ENCODE data around the gene ABHD17B. TPM values are rescaled to one million over a fixed set of nuclear protein-coding genes. Genes with fewer than 3 reads are reported as not detected.

The ABHD17B gene
- total RNA-seq, 2 donors from 2014 or later: 15.3 to 24.6 TPM

- TF ChIP-seq CTCF (IDR thresholded peaks at IDR 0.05): no peak
- H3K27me3 ChIP-seq (replicated peaks; ENCODE audit: insufficient read depth): no peaks in the 10 kb centered on the region
- ATAC-seq (ENCODE audit: insufficient number of reproducible peaks, low FRiP score, low read depth): no peak
- H3K27ac ChIP-seq: no peak overlapping the region
- peaks cover 0 to 6% of the 10 kb centered on the region in 2 donors for H3K4me1 ChIP-seq (ENCODE audit: control insufficient read depth in 1 of 2, low read depth in 2 of 2)
- no peak for DNase-seq (ENCODE audit: low spot score)
- no peaks in the 10 kb centered on the region for H3K9me3 ChIP-seq
- H3K36me3 ChIP-seq: no peaks in the 10 kb centered on the region
- H3K4me3 ChIP-seq: no peak overlapping the region
These were observed 18.9 kb upstream of the ABHD17B start for GRCh38 chr9:71929791-71930440.

GRCh38 chr9:71929223-71929622 lies 18.2 kb upstream of the ABHD17B start:
- DNase-seq (ENCODE audit: low spot score) (no peak), ATAC-seq (ENCODE audit: insufficient number of reproducible peaks, low FRiP score, low read depth) (no peak)
- Histone ChIP-seq H3K4me3 (no peak overlapping the region), H3K36me3 (no peaks in the 10 kb centered on the region), H3K27me3 (replicated peaks; ENCODE audit: insufficient read depth) (no peaks in the 10 kb centered on the region), H3K27ac (no peak overlapping the region), H3K4me1 (ENCODE audit: control insufficient read depth in 1 of 2, low read depth in 2 of 2) (peaks cover 0 to 13% of the 10 kb centered on the region in 2 donors), H3K9me3 (no peaks in the 10 kb centered on the region)
- no peak for TF ChIP-seq CTCF (IDR thresholded peaks at IDR 0.05)

GRCh38 chr9:71928806-71929205 lies 17.8 kb upstream of the ABHD17B start:
- ATAC-seq (ENCODE audit: insufficient number of reproducible peaks, low FRiP score, low read depth): no peak
- no peak overlapping the region for H3K27ac ChIP-seq
- TF ChIP-seq CTCF (IDR thresholded peaks at IDR 0.05): no peak

GRCh38 chr9:71928376-71928775 lies 17.4 kb upstream of the ABHD17B start:
- H3K4me3 ChIP-seq: no peak overlapping the region
- no peak for TF ChIP-seq CTCF (IDR thresholded peaks at IDR 0.05)
- no peak for DNase-seq (ENCODE audit: low spot score)
- H3K36me3 ChIP-seq: no peaks in the 10 kb centered on the region
- peaks cover 5 to 21% of the 10 kb centered on the region in 2 donors for H3K4me1 ChIP-seq (ENCODE audit: control insufficient read depth in 1 of 2, low read depth in 2 of 2)
- no peaks in the 10 kb centered on the region for H3K9me3 ChIP-seq
- H3K27ac ChIP-seq: no peak overlapping the region
- no peaks in the 10 kb centered on the region for H3K27me3 ChIP-seq (replicated peaks; ENCODE audit: insufficient read depth)
- no peak for ATAC-seq (ENCODE audit: insufficient number of reproducible peaks, low FRiP score, low read depth)

More at GRCh38 chr9:71928806-71929205, 17.8 kb upstream of the ABHD17B start:
- Histone ChIP-seq H3K27me3 (replicated peaks; ENCODE audit: insufficient read depth) (no peaks in the 10 kb centered on the region), H3K9me3 (no peaks in the 10 kb centered on the region), H3K4me1 (ENCODE audit: control insufficient read depth in 1 of 2, low read depth in 2 of 2) (peaks cover 1 to 17% of the 10 kb centered on the region in 2 donors), H3K36me3 (no peaks in the 10 kb centered on the region), H3K4me3 (no peak overlapping the region)
- no peak for DNase-seq (ENCODE audit: low spot score)

GRCh38 chr9:71925834-71926233 lies 14.8 kb upstream of the ABHD17B start:
- Histone ChIP-seq H3K4me1 (ENCODE audit: control insufficient read depth in 1 of 2, low read depth in 2 of 2) (peaks cover 7 to 30% of the 10 kb centered on the region in 2 donors), H3K9me3 (no peaks in the 10 kb centered on the region), H3K4me3 (no peak overlapping the region), H3K27ac (no peak overlapping the region), H3K27me3 (replicated peaks; ENCODE audit: insufficient read depth) (no peaks in the 10 kb centered on the region), H3K36me3 (no peaks in the 10 kb centered on the region)
- no peak for TF ChIP-seq CTCF (IDR thresholded peaks at IDR 0.05)
- DNase-seq (ENCODE audit: low spot score): no peak
- no peak for ATAC-seq (ENCODE audit: insufficient number of reproducible peaks, low FRiP score, low read depth)
